Measurements from ENCODE around the gene CMBL. TPM values are rescaled to one million over a fixed set of nuclear protein-coding genes. Genes with fewer than 3 reads are reported as not detected.

CMBL gene
- total RNA-seq, 2 donors from 2014 or later = 11.2 to 20.3 TPM

DNA sequence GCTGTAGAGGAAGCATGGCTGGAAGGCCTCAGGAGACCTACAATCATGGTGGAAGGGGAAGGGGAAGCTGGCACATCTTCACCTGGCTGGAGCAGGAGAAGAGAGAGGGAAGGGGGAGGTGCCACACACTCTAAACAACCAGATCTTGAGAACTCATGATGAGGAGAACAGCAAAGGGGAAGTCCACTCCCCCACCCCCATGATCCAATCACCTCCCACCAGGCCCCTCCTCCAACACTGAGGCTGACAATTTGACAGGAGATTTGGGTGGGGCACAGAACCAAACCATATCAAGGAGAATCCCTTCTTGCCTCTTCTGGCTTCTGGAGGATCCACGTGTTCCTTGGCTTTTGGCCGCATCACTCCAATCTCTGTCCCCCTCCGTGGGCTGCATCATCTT lies 13.1 kb upstream of the CMBL start:
- 76% methylated on average over 3 of the region's 3 CpGs for WGBS

DNA sequence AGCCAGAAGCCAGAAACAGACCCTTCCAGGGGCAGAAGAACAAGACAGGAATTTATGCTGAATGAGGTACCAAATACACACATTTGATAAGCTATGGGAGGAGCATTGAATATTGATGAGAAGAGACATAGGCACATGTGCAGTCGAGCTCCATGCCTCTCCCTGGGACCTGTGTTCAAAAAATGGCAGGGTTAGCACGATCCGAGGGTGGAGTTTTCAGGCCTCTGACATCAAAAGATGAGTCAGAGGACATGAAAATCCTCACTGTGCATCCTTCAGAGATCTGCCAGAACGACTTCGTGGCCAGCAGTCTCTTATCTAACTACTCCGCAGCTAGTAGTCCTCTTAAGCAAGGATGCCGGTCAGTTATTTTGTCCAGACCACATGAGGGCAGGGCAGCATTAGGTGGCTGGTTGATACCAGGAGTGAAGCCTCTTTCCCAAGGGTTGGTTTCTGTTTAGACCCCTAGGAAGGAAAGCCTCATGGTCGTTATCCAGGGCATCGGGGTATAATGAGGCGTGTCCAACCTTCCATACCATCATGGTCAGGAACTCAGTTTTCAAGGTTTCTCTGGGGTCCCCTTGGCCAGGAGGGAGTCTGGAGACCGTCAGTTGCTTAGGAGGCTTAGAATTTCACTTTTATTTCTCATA lies 11.6 kb upstream of the CMBL start:
- Histone ChIP-seq H3K9me3 (no peaks in the 10 kb centered on the region), H3K4me3 (no peak overlapping the region), H3K27me3 (replicated peaks; ENCODE audit: insufficient read depth) (no peaks in the 10 kb centered on the region), H3K27ac (no peak overlapping the region), H3K4me1 (replicated peaks) (no peaks in the 10 kb centered on the region), H3K36me3 (no peaks in the 10 kb centered on the region)
- 72% methylated on average over 11 of the region's 11 CpGs for WGBS
- DNase-seq (ENCODE audit: low spot score) = no peak
- TF ChIP-seq, protein P1, sequence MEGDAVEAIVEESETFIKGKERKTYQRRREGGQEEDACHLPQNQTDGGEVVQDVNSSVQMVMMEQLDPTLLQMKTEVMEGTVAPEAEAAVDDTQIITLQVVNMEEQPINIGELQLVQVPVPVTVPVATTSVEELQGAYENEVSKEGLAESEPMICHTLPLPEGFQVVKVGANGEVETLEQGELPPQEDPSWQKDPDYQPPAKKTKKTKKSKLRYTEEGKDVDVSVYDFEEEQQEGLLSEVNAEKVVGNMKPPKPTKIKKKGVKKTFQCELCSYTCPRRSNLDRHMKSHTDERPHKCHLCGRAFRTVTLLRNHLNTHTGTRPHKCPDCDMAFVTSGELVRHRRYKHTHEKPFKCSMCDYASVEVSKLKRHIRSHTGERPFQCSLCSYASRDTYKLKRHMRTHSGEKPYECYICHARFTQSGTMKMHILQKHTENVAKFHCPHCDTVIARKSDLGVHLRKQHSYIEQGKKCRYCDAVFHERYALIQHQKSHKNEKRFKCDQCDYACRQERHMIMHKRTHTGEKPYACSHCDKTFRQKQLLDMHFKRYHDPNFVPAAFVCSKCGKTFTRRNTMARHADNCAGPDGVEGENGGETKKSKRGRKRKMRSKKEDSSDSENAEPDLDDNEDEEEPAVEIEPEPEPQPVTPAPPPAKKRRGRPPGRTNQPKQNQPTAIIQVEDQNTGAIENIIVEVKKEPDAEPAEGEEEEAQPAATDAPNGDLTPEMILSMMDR (IDR thresholded peaks at IDR 0.05) = no peak
- TF ChIP-seq POLR2A (IDR thresholded peaks at IDR 0.05) = no peak
- no peak for TF ChIP-seq POLR2AphosphoS5 (IDR thresholded peaks at IDR 0.05)
- intact Hi-C loops (cut with DNase I) = no loop called here

More for the DNA sequence above, 13.1 kb upstream of the CMBL start:
- H3K9me3 ChIP-seq = no peaks in the 10 kb centered on the region
- no peak for DNase-seq (ENCODE audit: low spot score)
- no peak overlapping the region for H3K4me3 ChIP-seq
- intact Hi-C loops (cut with DNase I) = no loop called here
- H3K27me3 ChIP-seq (replicated peaks; ENCODE audit: insufficient read depth) = no peaks in the 10 kb centered on the region
- TF ChIP-seq, protein P1 (IDR thresholded peaks at IDR 0.05) = no peak
- TF ChIP-seq POLR2AphosphoS5 (IDR thresholded peaks at IDR 0.05) = no peak
- no peak for TF ChIP-seq POLR2A (IDR thresholded peaks at IDR 0.05)
- no peaks in the 10 kb centered on the region for H3K36me3 ChIP-seq
- H3K4me1 ChIP-seq (replicated peaks) = no peaks in the 10 kb centered on the region
- no peak overlapping the region for H3K27ac ChIP-seq

DNA sequence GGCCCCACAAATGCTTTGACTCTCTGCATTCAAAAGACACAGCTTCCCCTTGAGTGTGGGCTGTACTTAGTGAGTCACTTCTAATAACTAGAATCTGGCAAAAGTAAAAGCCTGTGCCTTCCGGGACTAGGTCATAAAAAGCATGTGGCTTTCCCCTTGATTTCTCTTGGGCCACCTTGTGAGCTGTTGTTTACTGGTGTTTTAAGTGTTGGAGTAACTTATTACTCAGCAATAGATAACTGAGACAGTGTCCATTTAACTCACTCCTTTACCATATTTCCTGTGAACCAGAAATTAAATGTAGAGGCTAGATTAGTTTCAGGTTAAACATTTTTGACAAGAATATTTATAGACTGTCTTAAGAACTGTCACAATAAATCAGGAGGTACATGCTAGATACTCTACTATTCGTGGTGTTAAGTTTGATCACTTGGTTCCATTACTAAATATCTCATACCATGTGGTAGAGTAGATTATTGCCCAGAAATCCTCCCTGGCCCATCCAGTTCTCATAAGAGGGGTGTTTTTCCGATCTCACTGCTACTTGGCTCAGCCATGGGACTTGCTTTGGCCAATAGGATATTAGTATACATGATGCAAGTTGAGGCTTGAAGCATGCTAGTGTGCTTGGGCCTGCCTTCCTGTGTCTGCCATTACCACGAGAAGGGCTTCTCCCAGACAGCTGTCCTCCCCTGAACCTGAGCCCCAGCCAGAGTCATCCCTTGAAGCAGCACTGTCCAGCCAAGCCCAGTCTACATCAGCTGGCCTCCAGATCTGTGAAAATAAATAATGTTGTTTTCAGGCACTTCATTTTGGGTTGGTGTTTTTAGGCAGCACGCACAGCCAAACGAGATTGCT lies 10.4 kb upstream of the CMBL start:
- H3K4me1 ChIP-seq (replicated peaks) = no peaks in the 10 kb centered on the region
- H3K36me3 ChIP-seq = no peaks in the 10 kb centered on the region
- H3K27ac ChIP-seq = no peak overlapping the region
- H3K9me3 ChIP-seq = no peaks in the 10 kb centered on the region
- 66% methylated on average over 6 of the region's 6 CpGs for WGBS
- intact Hi-C loops (cut with DNase I) = no loop called here
- no peaks in the 10 kb centered on the region for H3K27me3 ChIP-seq (replicated peaks; ENCODE audit: insufficient read depth)
- H3K4me3 ChIP-seq = no peak overlapping the region
- DNase-seq (ENCODE audit: low spot score) = no peak
- TF ChIP-seq, protein P1 (IDR thresholded peaks at IDR 0.05) = no peak
- no peak for TF ChIP-seq POLR2A (IDR thresholded peaks at IDR 0.05)
- TF ChIP-seq POLR2AphosphoS5 (IDR thresholded peaks at IDR 0.05) = no peak

GRCh38 chr5:10315824-10316509 lies 8.3 kb upstream of the CMBL start:
- TF ChIP-seq POLR2AphosphoS5 (IDR thresholded peaks at IDR 0.05) = no peak
- TF ChIP-seq, protein P1 (IDR thresholded peaks at IDR 0.05) = no peak
- TF ChIP-seq POLR2A (IDR thresholded peaks at IDR 0.05) = no peak
- Histone ChIP-seq H3K4me1 (replicated peaks) (no peaks in the 10 kb centered on the region), H3K9me3 (no peaks in the 10 kb centered on the region), H3K4me3 (no peak overlapping the region), H3K27ac (no peak overlapping the region), H3K27me3 (replicated peaks; ENCODE audit: insufficient read depth) (no peaks in the 10 kb centered on the region), H3K36me3 (no peaks in the 10 kb centered on the region)
- intact Hi-C loops (cut with DNase I) = no loop called here
- DNase-seq (ENCODE audit: low spot score) = no peak
- WGBS = 95% methylated on average over 15 of the region's 15 CpGs
